ENCODE measurements around the gene OTUB2. TPM values are rescaled to one million over a fixed set of nuclear protein-coding genes. Genes with fewer than 3 reads are reported as not detected.

The OTUB2 gene
- total RNA-seq, 2 experiments from 2014 or later: not detected

- Mint-ChIP-seq H3K27me3 (no peaks in the 10 kb centered on the region), H3K9me3 (no peaks in the 10 kb centered on the region), H3K4me1 (ENCODE audit: low read depth) (no peaks in the 10 kb centered on the region), H3K27ac (no peak overlapping the region), H3K4me3 (no peak overlapping the region), H3K36me3 (ENCODE audit: low read depth) (no peaks in the 10 kb centered on the region)
- Histone ChIP-seq H3K4me1 (ENCODE audit: insufficient read depth, low read length) (no peaks in the 10 kb centered on the region), H3K27ac (ENCODE audit: low read depth in 1 of 2, low read length in 2 of 2) (no peak overlapping the region), H3K27me3 (ENCODE audit: control insufficient read depth in 1 of 2, insufficient read depth in 2 of 2, low read length in 2 of 2) (peaks cover 0 to under 1% of the 10 kb centered on the region in 2 experiments), H3K36me3 (ENCODE audit: insufficient read depth, low read length) (no peaks in the 10 kb centered on the region), H3K4me3 (ENCODE audit: low read length) (no peak overlapping the region), H3K9me3 (ENCODE audit: control insufficient read depth in 1 of 2, insufficient read depth in 1 of 2, low read length in 2 of 2) (peaks cover 0 to 4% of the 10 kb centered on the region in 2 experiments)
- ATAC-seq (ENCODE audit: poor library complexity) (no peak), DNase-seq (no peak)
- ChIA-PET CTCF (interaction anchor here (1.3 kb wide), 1 partner anchor 21 kb away, joined by 4 read pairs; no protein-coding TSS in a partner anchor), POLR2A (interaction anchor here (2.7 kb wide), 1 partner anchor 14 kb away, joined by 11 read pairs; no protein-coding TSS in a partner anchor)
- intact Hi-C loops (cut with DNase I, micrococcal nuclease): no loop called here
- TF ChIP-seq CTCF (IDR thresholded peaks at IDR 0.05): no peak
Measured at GRCh38 chr14:93991649-93992048, 34.5 kb upstream of the OTUB2 start.

- DNase-seq (no peak), ATAC-seq (ENCODE audit: poor library complexity) (no peak)
- intact Hi-C loops (cut with DNase I, micrococcal nuclease): no loop called here
- H3K36me3 ChIP-seq (ENCODE audit: insufficient read depth, low read length): no peaks in the 10 kb centered on the region
- H3K9me3 ChIP-seq (ENCODE audit: control insufficient read depth in 1 of 2, insufficient read depth in 1 of 2, low read length in 2 of 2): no peaks in the 10 kb centered on the region
- no peaks in the 10 kb centered on the region for H3K4me1 ChIP-seq (ENCODE audit: insufficient read depth, low read length)
- Mint-ChIP-seq H3K36me3 (ENCODE audit: low read depth) (no peaks in the 10 kb centered on the region), H3K4me1 (ENCODE audit: low read depth) (no peaks in the 10 kb centered on the region), H3K4me3 (no peak overlapping the region), H3K9me3 (no peaks in the 10 kb centered on the region), H3K27me3 (no peaks in the 10 kb centered on the region), H3K27ac (no peak overlapping the region)
- H3K27me3 ChIP-seq (ENCODE audit: control insufficient read depth in 1 of 2, insufficient read depth in 2 of 2, low read length in 2 of 2): peaks cover 0 to 3% of the 10 kb centered on the region in 2 experiments
- no peak overlapping the region for H3K4me3 ChIP-seq (ENCODE audit: low read length)
- ChIA-PET POLR2A (interaction anchor here (1.1 to 2.7 kb wide), 2 partner anchors 15 to 22 kb away, joined by 4 to 11 read pairs; no protein-coding TSS in a partner anchor), CTCF (no interaction called here)
- TF ChIP-seq CTCF (IDR thresholded peaks at IDR 0.05): no peak
- no peak overlapping the region for H3K27ac ChIP-seq (ENCODE audit: low read depth in 1 of 2, low read length in 2 of 2)
Measured at GRCh38 chr14:93993382-93993781, 32.8 kb upstream of the OTUB2 start.

- Histone ChIP-seq H3K4me1 (ENCODE audit: insufficient read depth, low read length) (no peaks in the 10 kb centered on the region), H3K36me3 (ENCODE audit: insufficient read depth, low read length) (no peaks in the 10 kb centered on the region), H3K27me3 (ENCODE audit: control insufficient read depth in 1 of 2, insufficient read depth in 2 of 2, low read length in 2 of 2) (peaks cover 0 to 3% of the 10 kb centered on the region in 2 experiments), H3K9me3 (ENCODE audit: control insufficient read depth in 1 of 2, insufficient read depth in 1 of 2, low read length in 2 of 2) (no peaks in the 10 kb centered on the region), H3K4me3 (ENCODE audit: low read length) (no peak overlapping the region), H3K27ac (ENCODE audit: low read depth in 1 of 2, low read length in 2 of 2) (no peak overlapping the region)
- Mint-ChIP-seq H3K27ac (no peak overlapping the region), H3K36me3 (ENCODE audit: low read depth) (no peaks in the 10 kb centered on the region), H3K4me3 (no peak overlapping the region), H3K4me1 (ENCODE audit: low read depth) (no peaks in the 10 kb centered on the region), H3K9me3 (no peaks in the 10 kb centered on the region), H3K27me3 (no peaks in the 10 kb centered on the region)
- no peak for TF ChIP-seq CTCF (IDR thresholded peaks at IDR 0.05)
- POLR2A ChIA-PET: interaction anchor here (1.8 kb wide), 1 partner anchor 55 kb away, joined by 4 read pairs; no protein-coding TSS in a partner anchor
- CTCF ChIA-PET: interaction anchor here (0.8 kb wide), 1 partner anchor 55 kb away, joined by 3 read pairs; no protein-coding TSS in a partner anchor
- DNase-seq (peak in 3 of 14 experiments; percentile 9 to 44 (median 33)), ATAC-seq (ENCODE audit: poor library complexity) (peak; percentile 48)
- intact Hi-C loops (cut with DNase I, micrococcal nuclease): no loop called here
Measured at GRCh38 chr14:93994919-93995682, 31.0 kb upstream of the OTUB2 start.
